Measurements from ENCODE around the gene COL26A1. TPM values are rescaled to one million over a fixed set of nuclear protein-coding genes. Genes with fewer than 3 reads are reported as not detected.
A peak's percentile ranks its signal among the peaks of the same experiment; 100 is the strongest.
"Not testable (repeated sequence)": the region's sequence is repeated elsewhere in the genome, so short reads cannot be mapped to it uniquely, and the experiment has no call there.

The COL26A1 gene
- total RNA-seq, result not detected

GRCh38 chr7:101362334-101363195, at the start of gene COL26A1:
TSS of gene COL26A1 (plus strand) at chr7:101362875. CDS start at chr7:101363033, 158 bp downstream.
- no peaks in the 10 kb centered on the region for H3K9me3 Mint-ChIP-seq
- peaks cover 13 to 27% of the 10 kb centered on the region in 2 donors for H3K27me3 Mint-ChIP-seq
- DNase-seq (ENCODE audit: low spot score) (no peak), ATAC-seq (peak; percentile 31 to 41)
- H3K4me3 Mint-ChIP-seq, result no peak within 1 kb of the TSS
- no peak within 1 kb of the TSS for H3K27ac Mint-ChIP-seq
- no peaks in the 10 kb centered on the region for H3K36me3 Mint-ChIP-seq
- no peaks in the 10 kb centered on the region for H3K4me1 Mint-ChIP-seq (ENCODE audit: low read depth in 2 of 2)

GRCh38 chr7:101315336-101315735, 47.3 kb upstream of the COL26A1 start:
- Mint-ChIP-seq H3K4me1 (ENCODE audit: low read depth in 2 of 2) (no peaks in the 10 kb centered on the region), H3K27me3 (peaks cover 3% of the 10 kb centered on the region in 2 donors), H3K4me3 (no peak overlapping the region), H3K9me3 (no peaks in the 10 kb centered on the region), H3K36me3 (peaks cover 4% of the 10 kb centered on the region), H3K27ac (no peak overlapping the region)
- ATAC-seq, result no peak
- DNase-seq (ENCODE audit: low spot score), result no peak

GRCh38 chr7:101319401-101319800, 43.3 kb upstream of the COL26A1 start:
- H3K9me3 Mint-ChIP-seq, result no peaks in the 10 kb centered on the region
- H3K27me3 Mint-ChIP-seq, result no peaks in the 10 kb centered on the region
- no peak overlapping the region for H3K27ac Mint-ChIP-seq
- no peaks in the 10 kb centered on the region for H3K36me3 Mint-ChIP-seq
- no peak overlapping the region for H3K4me3 Mint-ChIP-seq
- ATAC-seq, result no peak
- DNase-seq (ENCODE audit: low spot score), result no peak
- H3K4me1 Mint-ChIP-seq (ENCODE audit: low read depth in 2 of 2), result peaks cover 5 to 12% of the 10 kb centered on the region in 2 donors

- Mint-ChIP-seq H3K27me3 (no peaks in the 10 kb centered on the region), H3K27ac (peak within 1 kb of the TSS; percentile 58 to 82), H3K4me3 (peak within 1 kb of the TSS; percentile 87), H3K36me3 (no peaks in the 10 kb centered on the region), H3K9me3 (no peaks in the 10 kb centered on the region), H3K4me1 (ENCODE audit: low read depth in 2 of 2) (peaks cover 5 to 12% of the 10 kb centered on the region in 2 donors)
- ATAC-seq (peak; percentile 97 to 98), DNase-seq (ENCODE audit: low spot score) (peak; percentile 94)
Observed at GRCh38 chr7:101321491-101322401, 40.9 kb upstream of the COL26A1 start, which contains the start of gene IFT22. TSS of gene IFT22 (minus strand) at chr7:101321812. CDS start at chr7:101321709, 103 bp downstream.

GRCh38 chr7:101328159-101328558, 34.5 kb upstream of the COL26A1 start:
- no peak overlapping the region for H3K27ac Mint-ChIP-seq
- ATAC-seq (no peak), DNase-seq (ENCODE audit: low spot score) (no peak)
- no peak overlapping the region for H3K4me3 Mint-ChIP-seq
- no peaks in the 10 kb centered on the region for H3K4me1 Mint-ChIP-seq (ENCODE audit: low read depth in 2 of 2)
- no peaks in the 10 kb centered on the region for H3K36me3 Mint-ChIP-seq
- no peaks in the 10 kb centered on the region for H3K9me3 Mint-ChIP-seq
- H3K27me3 Mint-ChIP-seq, result peaks cover 0 to 3% of the 10 kb centered on the region in 2 donors

GRCh38 chr7:101330011-101330484, 32.6 kb upstream of the COL26A1 start:
- no peaks in the 10 kb centered on the region for H3K4me1 Mint-ChIP-seq (ENCODE audit: low read depth in 2 of 2)
- no peak overlapping the region for H3K4me3 Mint-ChIP-seq
- no peak for DNase-seq (ENCODE audit: low spot score)
- no peaks in the 10 kb centered on the region for H3K36me3 Mint-ChIP-seq
- H3K27ac Mint-ChIP-seq, result no peak overlapping the region
- ATAC-seq, result no peak
- peaks cover 0 to 5% of the 10 kb centered on the region in 2 donors for H3K27me3 Mint-ChIP-seq
- no peaks in the 10 kb centered on the region for H3K9me3 Mint-ChIP-seq

GRCh38 chr7:101332026-101332425, 30.6 kb upstream of the COL26A1 start:
- no peak for DNase-seq (ENCODE audit: low spot score)
- H3K27ac Mint-ChIP-seq, result no peak overlapping the region

GRCh38 chr7:101333912-101334311, 28.8 kb upstream of the COL26A1 start:
- Mint-ChIP-seq H3K27ac (no peak overlapping the region), H3K36me3 (no peaks in the 10 kb centered on the region), H3K4me1 (ENCODE audit: low read depth in 2 of 2) (no peaks in the 10 kb centered on the region), H3K9me3 (no peaks in the 10 kb centered on the region), H3K27me3 (peaks cover 0 to 10% of the 10 kb centered on the region in 2 donors), H3K4me3 (no peak overlapping the region)
- no peak for DNase-seq (ENCODE audit: low spot score)
- ATAC-seq, result no peak

More at GRCh38 chr7:101332026-101332425, 30.6 kb upstream of the COL26A1 start:
- ATAC-seq, result no peak
- Mint-ChIP-seq H3K4me3 (no peak overlapping the region), H3K4me1 (ENCODE audit: low read depth in 2 of 2) (no peaks in the 10 kb centered on the region), H3K36me3 (no peaks in the 10 kb centered on the region), H3K27me3 (peaks cover 0 to 10% of the 10 kb centered on the region in 2 donors), H3K9me3 (no peaks in the 10 kb centered on the region)

GRCh38 chr7:101340379-101340778, 22.3 kb upstream of the COL26A1 start:
- Mint-ChIP-seq H3K4me1 (ENCODE audit: low read depth in 2 of 2) (no peaks in the 10 kb centered on the region), H3K36me3 (no peaks in the 10 kb centered on the region), H3K27me3 (peaks cover 4 to 7% of the 10 kb centered on the region in 2 donors), H3K9me3 (no peaks in the 10 kb centered on the region), H3K27ac (no peak overlapping the region), H3K4me3 (no peak overlapping the region)
- DNase-seq (ENCODE audit: low spot score) (no peak), ATAC-seq (no peak)

- DNase-seq (ENCODE audit: low spot score) (no peak), ATAC-seq (no peak)
- Mint-ChIP-seq H3K4me1 (ENCODE audit: low read depth in 2 of 2) (no peaks in the 10 kb centered on the region), H3K27me3 (peaks cover 0 to 7% of the 10 kb centered on the region in 2 donors), H3K4me3 (no peak overlapping the region), H3K36me3 (no peaks in the 10 kb centered on the region), H3K9me3 (no peaks in the 10 kb centered on the region), H3K27ac (no peak overlapping the region)
Observed at GRCh38 chr7:101342892-101343291, 19.8 kb upstream of the COL26A1 start.

GRCh38 chr7:101347477-101347876, 15.2 kb upstream of the COL26A1 start:
- H3K27me3 Mint-ChIP-seq, result peaks cover 7 to 10% of the 10 kb centered on the region in 2 donors
- no peak overlapping the region for H3K4me3 Mint-ChIP-seq
- no peaks in the 10 kb centered on the region for H3K36me3 Mint-ChIP-seq
- no peaks in the 10 kb centered on the region for H3K4me1 Mint-ChIP-seq (ENCODE audit: low read depth in 2 of 2)
- ATAC-seq, result no peak
- H3K9me3 Mint-ChIP-seq, result no peaks in the 10 kb centered on the region
- no peak overlapping the region for H3K27ac Mint-ChIP-seq
- no peak for DNase-seq (ENCODE audit: low spot score)

GRCh38 chr7:101348456-101349067, 14.1 kb upstream of the COL26A1 start:
- H3K27me3 Mint-ChIP-seq, result peaks cover 9 to 16% of the 10 kb centered on the region in 2 donors
- H3K4me1 Mint-ChIP-seq (ENCODE audit: low read depth in 2 of 2); ATAC-seq; H3K9me3 Mint-ChIP-seq; H3K27ac Mint-ChIP-seq; DNase-seq (ENCODE audit: low spot score); H3K36me3 Mint-ChIP-seq; H3K4me3 Mint-ChIP-seq: not testable (repeated sequence)

GRCh38 chr7:101349300-101349699, 13.4 kb upstream of the COL26A1 start:
- H3K4me1 Mint-ChIP-seq (ENCODE audit: low read depth in 2 of 2); H3K4me3 Mint-ChIP-seq; H3K36me3 Mint-ChIP-seq; DNase-seq (ENCODE audit: low spot score); H3K27ac Mint-ChIP-seq; H3K9me3 Mint-ChIP-seq; ATAC-seq: not testable (repeated sequence)
- peaks cover 9 to 16% of the 10 kb centered on the region in 2 donors for H3K27me3 Mint-ChIP-seq

Data from natural killer cell treated with Interleukin-12 subunit alpha and Interleukin-12 subunit beta and Interleukin-15 and Interleukin-18, amount 100 ng/mL, for 72 hours (primary cell).